IPS-11a (cell line): Measurements from ENCODE around the gene LGALS7.

Experiments
- H3K4me3 ChIP-seq: one replicate; pipeline ENCODE4 v1.5.1; 2013; ENCODE audit warnings: low read depth, low read length, control low read depth

The LGALS7 gene

GRCh38 chr19:38741670-38742069 is 31.6 kb downstream of the LGALS7 start:
- no peak overlapping the region for H3K4me3 ChIP-seq

GRCh38 chr19:38740932-38741331 is 32.4 kb downstream of the LGALS7 start:
- no peak overlapping the region for H3K4me3 ChIP-seq

- H3K4me3 ChIP-seq, result no peak overlapping the region
These were observed 33.1 kb downstream of the LGALS7 start for GRCh38 chr19:38740257-38740592.

GRCh38 chr19:38739440-38740256 is 33.7 kb downstream of the LGALS7 start:
- no peak overlapping the region for H3K4me3 ChIP-seq

- no peak overlapping the region for H3K4me3 ChIP-seq
These were observed 35.2 kb downstream of the LGALS7 start for GRCh38 chr19:38737921-38738737.

GRCh38 chr19:38737281-38737865 is 35.9 kb downstream of the LGALS7 start:
- no peak overlapping the region for H3K4me3 ChIP-seq

GRCh38 chr19:38736413-38737280 is 36.7 kb downstream of the LGALS7 start:
- H3K4me3 ChIP-seq, result no peak overlapping the region

- peak overlapping the region; percentile 17 for H3K4me3 ChIP-seq
These were observed 37.3 kb downstream of the LGALS7 start for GRCh38 chr19:38736036-38736412.

GRCh38 chr19:38735257-38735686 is 38.0 kb downstream of the LGALS7 start:
- peak overlapping the region; percentile 50 for H3K4me3 ChIP-seq

GRCh38 chr19:38734426-38735256 is 38.7 kb downstream of the LGALS7 start:
- peak overlapping the region; percentile 50 for H3K4me3 ChIP-seq

- no peak overlapping the region for H3K4me3 ChIP-seq
These were observed 39.2 kb downstream of the LGALS7 start for GRCh38 chr19:38734176-38734425.

GRCh38 chr19:38733493-38734175 is 39.7 kb downstream of the LGALS7 start:
- H3K4me3 ChIP-seq, result no peak overlapping the region

- H3K4me3 ChIP-seq, result no peak overlapping the region
These were observed 40.1 kb downstream of the LGALS7 start for GRCh38 chr19:38733241-38733492.

GRCh38 chr19:38731654-38732301 is 41.5 kb downstream of the LGALS7 start:
- H3K4me3 ChIP-seq, result no peak overlapping the region

GRCh38 chr19:38730731-38731589 is 42.4 kb downstream of the LGALS7 start:
- H3K4me3 ChIP-seq, result no peak overlapping the region

- H3K4me3 ChIP-seq, result no peak overlapping the region
These were observed 42.9 kb downstream of the LGALS7 start for GRCh38 chr19:38730470-38730730.

- no peak overlapping the region for H3K4me3 ChIP-seq
These were observed 43.5 kb downstream of the LGALS7 start for GRCh38 chr19:38729653-38730469.
